ENCODE data around the gene PRR30.
"Not testable (repeated sequence)": the region's sequence is repeated elsewhere in the genome, so short reads cannot be mapped to it uniquely, and the experiment has no call there.

Gene PRR30

GRCh38 chr2:27139310-27139709 lies at the start of gene PRR30:
Gene PRR30, minus strand, starts transcription at chr2:27139410. Its CDS starts 1,081 bp downstream, at chr2:27138329.
- Histone ChIP-seq H3K36me3 (ENCODE audit: control insufficient read depth, insufficient read depth, low read length, severe bottlenecking) (no peaks in the 10 kb centered on the region), H3K27me3 (replicated peaks; ENCODE audit: control insufficient read depth, insufficient read depth, low read length) (peaks cover 8% of the 10 kb centered on the region), H3K4me3 (ENCODE audit: low read length) (no peak within 1 kb of the TSS), H3K9ac (ENCODE audit: low read length) (no peak within 1 kb of the TSS), H3K4me1 (ENCODE audit: control insufficient read depth, insufficient read depth, low read length) (no peaks in the 10 kb centered on the region), H3K9me3 (ENCODE audit: control insufficient read depth, low read length) (peaks cover 12% of the 10 kb centered on the region)
- no peak for DNase-seq (ENCODE audit: low read depth)

GRCh38 chr2:27186613-27187345 lies 47.6 kb upstream of the PRR30 start:
- Histone ChIP-seq H3K36me3 (ENCODE audit: control insufficient read depth, insufficient read depth, low read length, severe bottlenecking) (no peaks in the 10 kb centered on the region), H3K9ac (ENCODE audit: low read length) (peak overlapping the region; percentile 87), H3K4me3 (ENCODE audit: low read length) (peak overlapping the region; percentile 0), H3K4me1 (ENCODE audit: control insufficient read depth, insufficient read depth, low read length) (peaks cover 72% of the 10 kb centered on the region), H3K9me3 (ENCODE audit: control insufficient read depth, low read length) (no peaks in the 10 kb centered on the region), H3K27me3 (replicated peaks; ENCODE audit: control insufficient read depth, insufficient read depth, low read length) (no peaks in the 10 kb centered on the region)
- no peak for DNase-seq (ENCODE audit: low read depth)

GRCh38 chr2:27185331-27186026 lies 46.3 kb upstream of the PRR30 start:
- peak overlapping the region; percentile 0 for H3K4me3 ChIP-seq (ENCODE audit: low read length)
- no peaks in the 10 kb centered on the region for H3K27me3 ChIP-seq (replicated peaks; ENCODE audit: control insufficient read depth, insufficient read depth, low read length)
- H3K9me3 ChIP-seq (ENCODE audit: control insufficient read depth, low read length), result no peaks in the 10 kb centered on the region
- H3K9ac ChIP-seq (ENCODE audit: low read length), result peak overlapping the region; percentile 87
- H3K36me3 ChIP-seq (ENCODE audit: control insufficient read depth, insufficient read depth, low read length, severe bottlenecking), result no peaks in the 10 kb centered on the region
- H3K4me1 ChIP-seq (ENCODE audit: control insufficient read depth, insufficient read depth, low read length), result peaks cover 78% of the 10 kb centered on the region
- DNase-seq (ENCODE audit: low read depth), result peak; percentile 70

GRCh38 chr2:27184115-27184514 lies 44.9 kb upstream of the PRR30 start:
- peak; percentile 43 for DNase-seq (ENCODE audit: low read depth)
- Histone ChIP-seq H3K27me3 (replicated peaks; ENCODE audit: control insufficient read depth, insufficient read depth, low read length) (no peaks in the 10 kb centered on the region), H3K4me3 (ENCODE audit: low read length) (no peak overlapping the region), H3K9me3 (ENCODE audit: control insufficient read depth, low read length) (no peaks in the 10 kb centered on the region), H3K9ac (ENCODE audit: low read length) (peak overlapping the region; percentile 87), H3K36me3 (ENCODE audit: control insufficient read depth, insufficient read depth, low read length, severe bottlenecking) (no peaks in the 10 kb centered on the region), H3K4me1 (ENCODE audit: control insufficient read depth, insufficient read depth, low read length) (peaks cover 91% of the 10 kb centered on the region)

- peak; percentile 39 for DNase-seq (ENCODE audit: low read depth)
- H3K27me3 ChIP-seq (replicated peaks; ENCODE audit: control insufficient read depth, insufficient read depth, low read length), result no peaks in the 10 kb centered on the region
Measured at GRCh38 chr2:27182346-27182745, 43.1 kb upstream of the PRR30 start.

GRCh38 chr2:27179344-27180000 lies 40.3 kb upstream of the PRR30 start:
- Histone ChIP-seq H3K4me1 (ENCODE audit: control insufficient read depth, insufficient read depth, low read length) (peaks cover 77% of the 10 kb centered on the region), H3K9me3 (ENCODE audit: control insufficient read depth, low read length) (no peaks in the 10 kb centered on the region), H3K27me3 (replicated peaks; ENCODE audit: control insufficient read depth, insufficient read depth, low read length) (no peaks in the 10 kb centered on the region), H3K4me3 (ENCODE audit: low read length) (peak overlapping the region; percentile 55), H3K36me3 (ENCODE audit: control insufficient read depth, insufficient read depth, low read length, severe bottlenecking) (no peaks in the 10 kb centered on the region), H3K9ac (ENCODE audit: low read length) (peak overlapping the region; percentile 87)
- DNase-seq (ENCODE audit: low read depth), result no peak

More at GRCh38 chr2:27182346-27182745, 43.1 kb upstream of the PRR30 start:
- Histone ChIP-seq H3K4me1 (ENCODE audit: control insufficient read depth, insufficient read depth, low read length) (peaks cover 89% of the 10 kb centered on the region), H3K9me3 (ENCODE audit: control insufficient read depth, low read length) (no peaks in the 10 kb centered on the region), H3K9ac (ENCODE audit: low read length) (peak overlapping the region; percentile 87), H3K36me3 (ENCODE audit: control insufficient read depth, insufficient read depth, low read length, severe bottlenecking) (no peaks in the 10 kb centered on the region), H3K4me3 (ENCODE audit: low read length) (peak overlapping the region; percentile 1)

GRCh38 chr2:27178469-27178868 lies 39.3 kb upstream of the PRR30 start:
- Histone ChIP-seq H3K9ac (ENCODE audit: low read length) (no peak overlapping the region), H3K4me3 (ENCODE audit: low read length) (no peak overlapping the region), H3K4me1 (ENCODE audit: control insufficient read depth, insufficient read depth, low read length) (peaks cover 77% of the 10 kb centered on the region), H3K36me3 (ENCODE audit: control insufficient read depth, insufficient read depth, low read length, severe bottlenecking) (no peaks in the 10 kb centered on the region), H3K9me3 (ENCODE audit: control insufficient read depth, low read length) (no peaks in the 10 kb centered on the region), H3K27me3 (replicated peaks; ENCODE audit: control insufficient read depth, insufficient read depth, low read length) (no peaks in the 10 kb centered on the region)
- no peak for DNase-seq (ENCODE audit: low read depth)

GRCh38 chr2:27177441-27178351 lies 38.5 kb upstream of the PRR30 start:
- Histone ChIP-seq H3K4me1 (ENCODE audit: control insufficient read depth, insufficient read depth, low read length) (peaks cover 69% of the 10 kb centered on the region), H3K27me3 (replicated peaks; ENCODE audit: control insufficient read depth, insufficient read depth, low read length) (no peaks in the 10 kb centered on the region), H3K4me3 (ENCODE audit: low read length) (no peak overlapping the region), H3K9me3 (ENCODE audit: control insufficient read depth, low read length) (no peaks in the 10 kb centered on the region), H3K9ac (ENCODE audit: low read length) (no peak overlapping the region), H3K36me3 (ENCODE audit: control insufficient read depth, insufficient read depth, low read length, severe bottlenecking) (no peaks in the 10 kb centered on the region)
- DNase-seq (ENCODE audit: low read depth), result no peak

- H3K4me3 ChIP-seq (ENCODE audit: low read length); H3K36me3 ChIP-seq (ENCODE audit: control insufficient read depth, insufficient read depth, low read length, severe bottlenecking); H3K9me3 ChIP-seq (ENCODE audit: control insufficient read depth, low read length); DNase-seq (ENCODE audit: low read depth); H3K27me3 ChIP-seq (replicated peaks; ENCODE audit: control insufficient read depth, insufficient read depth, low read length): not testable (repeated sequence)
- peaks cover 56% of the 10 kb centered on the region for H3K4me1 ChIP-seq (ENCODE audit: control insufficient read depth, insufficient read depth, low read length)
- H3K9ac ChIP-seq (ENCODE audit: low read length), result peak overlapping the region; percentile 27
Measured at GRCh38 chr2:27175781-27176180, 36.6 kb upstream of the PRR30 start.

- no peak overlapping the region for H3K4me3 ChIP-seq (ENCODE audit: low read length)
- H3K4me1 ChIP-seq (ENCODE audit: control insufficient read depth, insufficient read depth, low read length), result peaks cover 56% of the 10 kb centered on the region
- no peaks in the 10 kb centered on the region for H3K27me3 ChIP-seq (replicated peaks; ENCODE audit: control insufficient read depth, insufficient read depth, low read length)
- H3K9me3 ChIP-seq (ENCODE audit: control insufficient read depth, low read length), result no peaks in the 10 kb centered on the region
- no peak for DNase-seq (ENCODE audit: low read depth)
- H3K9ac ChIP-seq (ENCODE audit: low read length), result peak overlapping the region; percentile 77
- no peaks in the 10 kb centered on the region for H3K36me3 ChIP-seq (ENCODE audit: control insufficient read depth, insufficient read depth, low read length, severe bottlenecking)
Measured at GRCh38 chr2:27175330-27175729, 36.1 kb upstream of the PRR30 start.
